ENCODE measurements around the gene GPD1L. TPM values are rescaled to one million over a fixed set of nuclear protein-coding genes. Genes with fewer than 3 reads are reported as not detected.

The GPD1L gene
- total and polyA plus RNA-seq, 2 of the 13 experiments (the other 11 are each of a cell fraction or from before 2014, with no cell fraction given), result 4.9 to 13.7 TPM

GRCh38 chr3:32132121-32132520 is 25.7 kb downstream of the GPD1L start:
- Histone ChIP-seq H3K9me3 (ENCODE audit: low read length) (no peaks in the 10 kb centered on the region), H3K4me3 (replicated peaks in 1 of 3; ENCODE audit: insufficient read depth in 1 of 3, low read depth in 2 of 3, low read length in 3 of 3) (no peak overlapping the region), H3K27me3 (ENCODE audit: control insufficient read depth in 1 of 2, insufficient read depth in 2 of 2, low read length in 2 of 2) (no peaks in the 10 kb centered on the region), H2AFZ (ENCODE audit: low read length) (no peak overlapping the region), H4K20me1 (ENCODE audit: insufficient read depth, low read length) (no peaks in the 10 kb centered on the region), H3K79me2 (ENCODE audit: insufficient read depth, low read length) (no peaks in the 10 kb centered on the region), H3K36me3 (replicated peaks in 1 of 2; ENCODE audit: control insufficient read depth in 1 of 2, insufficient read depth in 2 of 2, low read length in 2 of 2) (no peaks in the 10 kb centered on the region), H3K4me2 (ENCODE audit: low read depth, low read length) (no peak overlapping the region), H3K4me1 (ENCODE audit: insufficient read depth, low read length) (peaks cover 41% of the 10 kb centered on the region), H3K27ac (ENCODE audit: extremely low read length, insufficient read depth, low read length) (no peak overlapping the region), H3K9ac (ENCODE audit: insufficient read depth, low read depth, low read length) (no peak overlapping the region)
- intact Hi-C loops (cut with micrococcal nuclease; ENCODE audit: unreplicated experiment) (no loop called here), in situ Hi-C loops (cut with HindIII; ENCODE audit: extremely low pct_ligation_motif_present, low pct_unique_long_range_greater_than_20kb) (no loop called here)
- ATAC-seq (no peak), FAIRE-seq (no peak), DNase-seq (ENCODE audit: low spot score) (no peak)
- no TSS peak for BruUV-seq (replicated peaks)
- TF ChIP-seq KLF15 (CRISPR knock-in tag; IDR thresholded peaks at IDR 0.05; ENCODE audit: borderline replicate concordance) (no peak), FOXC1 (CRISPR knock-in tag; IDR thresholded peaks at IDR 0.05; ENCODE audit: borderline replicate concordance) (no peak), BRCA1 (CRISPR knock-in tag; IDR thresholded peaks at IDR 0.05) (no peak), GZF1 (CRISPR knock-in tag; IDR thresholded peaks at IDR 0.05) (no peak), TRIM22 (IDR thresholded peaks at IDR 0.05) (no peak), CCDC6 (CRISPR knock-in tag; IDR thresholded peaks at IDR 0.05) (no peak), MZF1 (CRISPR knock-in tag; IDR thresholded peaks at IDR 0.05; ENCODE audit: borderline replicate concordance) (no peak), RBM22 (optimal IDR thresholded peaks at IDR 0.05; ENCODE audit: low read length) (no peak), TERF1 (CRISPR knock-in tag; IDR thresholded peaks at IDR 0.05) (no peak), ZNF282 (IDR thresholded peaks at IDR 0.05; ENCODE audit: partially characterized antibody) (no peak), ZUFSP (CRISPR knock-in tag; IDR thresholded peaks at IDR 0.05; ENCODE audit: borderline replicate concordance) (no peak)
- ChIA-PET POLR2A (no interaction called here), CTCF (ENCODE audit: low intra/inter-chr PET ratio, low total read pairs) (no interaction called here)
